KOPT-K1 (cell line): ENCODE results near the gene SLC17A7.

Experiments
- H3K27ac ChIP-seq: fragments of 200-600 bp; sonication (generic); 2 replicates; pipeline ENCODE4 v1.5.1; 2016; ENCODE audit warnings: antibody characterized with exemption, mild to moderate bottlenecking, low read depth, low read length; ENCODE audit not compliant: poor library complexity, severe bottlenecking
- H3K36me3 ChIP-seq: fragments of 200-600 bp; sonication (generic); 2 replicates; pipeline ENCODE4 v1.5.1; 2017; ENCODE audit warnings: antibody characterized with exemption, mild to moderate bottlenecking, low read length, moderate library complexity; ENCODE audit not compliant: insufficient read depth
- H3K9me3 ChIP-seq: fragments of 200-600 bp; sonication (generic); 2 replicates; pipeline ENCODE4 v1.5.1; 2017; ENCODE audit warnings: antibody characterized with exemption, low read length, mild to moderate bottlenecking; ENCODE audit not compliant: insufficient read depth, poor library complexity, severe bottlenecking

SLC17A7 gene

DNA sequence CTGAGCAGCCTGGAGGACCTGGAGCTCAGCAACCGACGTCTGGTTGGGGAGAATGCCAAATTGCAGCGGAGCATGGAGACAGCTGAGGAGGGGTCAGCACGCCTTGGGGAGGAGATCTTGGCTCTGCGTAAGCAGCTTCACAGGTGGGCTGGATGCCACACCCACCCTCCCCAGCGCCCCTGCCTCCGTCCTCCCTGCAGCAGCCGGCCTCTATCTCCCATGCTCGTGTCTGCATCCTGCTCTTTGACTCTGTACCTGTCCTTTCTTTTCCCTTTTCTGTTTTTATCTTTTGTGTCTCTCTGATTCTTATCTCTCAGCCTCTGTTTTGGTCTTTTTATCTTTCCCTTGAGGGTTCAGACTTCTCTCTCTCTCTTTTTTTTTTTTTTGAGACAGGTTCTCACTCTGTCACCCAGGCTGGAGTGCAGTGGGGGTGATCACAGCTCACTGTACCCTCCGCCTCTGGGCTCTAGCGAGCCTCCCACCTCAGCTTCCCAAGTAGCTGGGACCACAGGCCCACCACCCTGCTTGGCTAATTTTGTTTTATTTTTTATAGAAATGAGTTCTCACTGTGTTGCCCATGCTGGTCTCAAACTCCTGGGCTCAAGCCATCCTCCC, 43.2 kb downstream of the SLC17A7 start:
- Histone ChIP-seq H3K27ac (no peak overlapping the region), H3K36me3 (no peaks in the 10 kb centered on the region), H3K9me3 (no peaks in the 10 kb centered on the region)

DNA sequence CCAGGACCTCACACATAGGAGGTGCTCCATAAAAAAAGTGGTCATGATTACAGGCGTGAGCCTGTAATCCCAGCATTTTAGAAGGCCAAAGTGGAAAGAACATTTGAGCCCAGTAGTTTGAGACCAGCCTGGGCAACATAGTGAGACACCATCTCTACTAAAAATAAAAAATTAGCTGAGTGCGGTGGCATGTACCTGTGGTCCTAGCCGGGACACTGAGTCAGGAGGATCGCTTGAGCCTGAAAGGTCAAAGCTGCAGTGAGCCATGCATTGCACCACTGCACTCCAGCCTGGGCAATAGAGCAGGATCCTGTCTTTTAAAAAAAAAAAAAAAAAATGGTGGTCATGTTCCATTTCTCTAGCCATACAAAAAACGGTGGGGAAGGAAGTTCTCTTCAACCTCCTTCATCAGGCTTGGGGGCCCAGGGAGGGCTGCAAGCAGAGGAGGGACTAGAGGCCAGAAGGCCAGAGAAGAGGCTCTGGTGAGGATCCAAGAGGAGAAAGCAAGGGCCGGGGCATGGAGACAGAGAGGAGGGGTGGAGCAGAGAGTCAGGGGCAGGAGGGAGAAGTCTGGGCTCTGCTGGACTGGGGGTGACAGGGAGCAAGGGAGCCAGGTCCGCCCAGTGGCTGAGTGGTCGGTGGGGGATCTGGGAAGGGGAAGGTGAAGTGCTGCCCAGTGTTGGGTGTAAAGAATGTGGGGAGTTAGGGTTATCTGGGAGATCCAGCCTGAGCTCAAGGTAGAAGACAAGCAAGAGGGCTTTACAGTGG, 44.4 kb downstream of the SLC17A7 start:
- Histone ChIP-seq H3K27ac (no peak overlapping the region), H3K36me3 (no peaks in the 10 kb centered on the region), H3K9me3 (no peaks in the 10 kb centered on the region)

DNA sequence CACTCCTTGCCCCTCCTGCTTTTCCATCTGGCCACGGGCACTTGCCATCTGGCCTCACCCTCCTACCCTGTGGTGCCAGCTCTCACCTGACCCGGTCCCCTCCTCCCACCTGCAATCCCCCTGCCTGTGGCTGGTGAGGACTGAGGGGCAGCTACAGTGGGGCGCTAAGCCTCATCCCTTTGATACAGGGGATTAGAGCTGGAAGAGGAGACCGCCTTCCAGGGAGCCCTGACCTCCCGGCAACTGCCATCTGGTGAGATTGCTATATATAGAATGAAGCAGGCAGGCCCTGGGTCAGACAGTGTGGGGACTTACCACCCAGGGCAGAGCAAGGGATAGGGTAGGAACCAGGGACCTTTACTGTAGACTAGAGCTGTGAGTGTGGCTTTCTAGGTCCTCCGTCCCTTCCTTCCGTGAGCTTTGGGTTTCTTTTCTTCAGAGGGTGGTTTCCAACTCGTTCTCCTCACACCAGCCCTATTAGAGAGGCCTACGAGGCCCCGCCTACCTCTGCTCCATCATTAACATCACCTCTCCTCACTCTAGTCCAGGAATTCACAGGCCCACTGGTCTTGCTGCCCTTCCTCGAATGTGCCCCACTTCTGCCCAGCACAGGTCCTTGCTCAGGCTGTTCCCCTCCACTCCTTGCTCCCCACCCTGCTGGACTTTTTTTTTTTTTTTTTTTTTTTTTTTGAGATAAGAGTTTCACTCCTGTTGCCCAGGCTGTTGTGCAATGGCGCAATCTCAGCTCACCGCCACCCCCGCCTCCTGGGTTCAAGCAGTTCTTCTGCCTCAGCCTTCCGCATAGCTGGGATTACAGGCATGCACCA, 45.5 kb downstream of the SLC17A7 start:
- no peaks in the 10 kb centered on the region for H3K36me3 ChIP-seq
- no peaks in the 10 kb centered on the region for H3K9me3 ChIP-seq

DNA sequence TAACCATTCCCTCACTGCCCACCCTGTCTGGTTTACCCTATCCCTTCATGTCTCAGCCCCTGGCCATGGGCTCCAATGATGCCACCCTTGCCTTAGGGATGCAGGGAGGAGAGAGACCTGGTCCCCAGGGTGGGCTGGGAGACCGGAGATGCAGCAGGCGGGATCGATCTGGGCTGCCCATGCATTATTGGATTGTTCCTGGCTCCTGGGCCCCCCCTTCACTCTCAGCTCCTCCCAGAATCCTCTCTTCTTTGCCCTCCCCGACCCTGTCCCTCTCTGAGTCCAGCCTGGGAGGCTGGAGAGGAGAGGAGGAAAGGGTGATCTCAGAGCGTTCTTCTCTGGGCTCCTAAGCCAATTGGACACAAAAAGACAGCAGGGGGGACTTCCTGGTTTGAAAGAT, 47.4 kb downstream of the SLC17A7 start:
- H3K36me3 ChIP-seq, result no peaks in the 10 kb centered on the region
- no peak overlapping the region for H3K27ac ChIP-seq
- H3K9me3 ChIP-seq, result no peaks in the 10 kb centered on the region

More for the DNA sequence above, 45.5 kb downstream of the SLC17A7 start:
- no peak overlapping the region for H3K27ac ChIP-seq

DNA sequence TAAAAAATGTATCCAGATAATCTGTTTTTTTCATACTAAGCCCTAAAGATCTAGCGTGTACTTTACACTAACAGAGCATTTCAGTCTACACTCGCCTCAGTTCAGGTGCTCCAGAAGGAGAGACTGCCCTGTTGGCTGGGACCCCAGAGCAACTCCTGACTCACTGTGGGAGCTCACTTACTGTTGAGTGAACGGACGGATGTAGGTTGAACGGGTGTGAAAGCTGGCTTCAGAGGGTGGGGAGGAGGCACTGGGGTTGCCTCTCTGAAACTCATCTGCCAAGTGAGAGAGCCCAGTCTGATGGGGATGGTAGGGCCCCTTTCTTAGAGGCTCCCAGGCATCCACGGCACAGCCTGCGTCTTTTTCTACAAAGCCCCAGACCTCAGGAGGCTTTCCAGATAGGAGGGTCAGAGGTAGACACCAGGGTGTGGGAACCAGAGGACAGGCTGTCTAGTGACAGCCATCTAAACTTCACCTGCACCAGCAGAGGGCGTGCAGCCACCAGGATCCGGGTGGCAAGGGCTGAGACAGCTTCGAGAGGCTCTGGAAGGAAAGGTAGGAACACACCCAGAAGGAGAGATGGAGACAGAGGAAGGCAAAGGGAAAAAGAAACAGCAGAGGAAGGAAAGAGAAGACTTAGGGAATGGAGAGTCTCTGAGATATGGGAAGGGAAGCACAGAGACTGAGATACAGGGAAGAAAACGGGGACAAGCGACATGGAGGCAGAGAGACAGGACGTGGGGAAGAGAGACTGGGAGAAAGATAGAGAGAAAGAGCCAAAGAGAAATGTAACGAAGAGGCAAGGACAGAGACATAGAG, 49.5 kb downstream of the SLC17A7 start:
- Histone ChIP-seq H3K36me3 (no peaks in the 10 kb centered on the region), H3K9me3 (no peaks in the 10 kb centered on the region), H3K27ac (no peak overlapping the region)

DNA sequence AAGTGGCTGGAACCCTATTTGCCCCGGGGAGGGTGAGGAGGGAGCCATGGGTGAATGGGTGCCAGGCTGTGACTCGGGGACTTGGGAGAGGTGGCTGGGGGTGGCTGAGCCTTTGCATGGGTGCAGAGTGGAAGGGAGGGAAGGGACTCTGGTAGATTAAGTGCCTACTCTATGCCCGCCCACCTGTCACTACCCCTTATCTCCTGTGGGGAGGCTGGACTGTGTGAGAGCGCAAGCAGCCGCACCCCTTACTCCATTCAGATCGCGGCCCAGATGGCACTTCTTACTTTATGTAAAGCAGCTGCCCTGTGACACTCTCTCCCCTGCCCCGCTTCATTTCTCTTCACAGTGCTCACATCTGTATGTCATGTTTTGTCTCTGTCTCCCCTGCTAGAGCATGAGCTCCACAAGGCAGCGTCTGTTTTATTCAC, 50.4 kb downstream of the SLC17A7 start:
- Histone ChIP-seq H3K9me3 (no peaks in the 10 kb centered on the region), H3K36me3 (no peaks in the 10 kb centered on the region), H3K27ac (no peak overlapping the region)

DNA sequence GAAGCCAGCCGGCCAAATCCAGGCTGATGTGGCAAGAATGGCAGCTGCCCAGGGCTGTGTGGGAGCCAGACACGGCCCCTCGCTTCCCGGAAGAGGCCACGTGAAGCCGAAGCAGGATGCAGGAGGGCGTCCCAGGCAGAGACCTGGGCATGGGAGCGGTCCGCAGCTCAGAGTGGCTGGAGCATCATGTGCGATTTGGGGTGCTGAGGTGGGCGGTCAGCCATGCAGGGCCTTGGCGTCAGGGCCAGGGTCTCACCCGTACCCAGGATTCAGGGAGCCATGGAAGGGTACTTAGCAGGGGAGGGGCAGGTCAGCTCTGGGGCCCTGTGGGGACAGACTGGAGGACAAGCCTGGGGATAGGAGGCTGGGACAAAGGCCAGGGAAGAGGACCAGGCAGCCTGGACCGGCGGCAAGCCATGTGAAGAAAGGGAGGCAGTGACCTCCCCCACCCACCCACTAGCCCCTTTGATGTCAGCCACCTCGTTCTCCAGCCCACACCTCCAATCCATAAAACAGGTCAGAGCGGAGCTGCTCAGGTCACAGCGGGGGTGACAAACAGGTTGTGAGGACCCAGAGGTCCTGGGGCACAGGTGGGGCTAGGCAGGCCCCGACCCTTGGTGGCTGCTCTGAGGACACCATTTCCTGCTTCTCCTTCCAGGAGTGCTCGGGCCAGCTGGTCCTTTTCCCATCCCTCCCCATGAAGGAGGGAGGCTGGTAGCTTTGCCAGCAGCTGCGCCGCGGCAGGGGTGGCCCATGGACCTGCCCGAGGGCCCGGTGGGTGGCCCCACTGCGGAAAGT, 51.0 kb downstream of the SLC17A7 start:
- H3K36me3 ChIP-seq, result no peaks in the 10 kb centered on the region
- H3K9me3 ChIP-seq, result no peaks in the 10 kb centered on the region
- H3K27ac ChIP-seq, result no peak overlapping the region

DNA sequence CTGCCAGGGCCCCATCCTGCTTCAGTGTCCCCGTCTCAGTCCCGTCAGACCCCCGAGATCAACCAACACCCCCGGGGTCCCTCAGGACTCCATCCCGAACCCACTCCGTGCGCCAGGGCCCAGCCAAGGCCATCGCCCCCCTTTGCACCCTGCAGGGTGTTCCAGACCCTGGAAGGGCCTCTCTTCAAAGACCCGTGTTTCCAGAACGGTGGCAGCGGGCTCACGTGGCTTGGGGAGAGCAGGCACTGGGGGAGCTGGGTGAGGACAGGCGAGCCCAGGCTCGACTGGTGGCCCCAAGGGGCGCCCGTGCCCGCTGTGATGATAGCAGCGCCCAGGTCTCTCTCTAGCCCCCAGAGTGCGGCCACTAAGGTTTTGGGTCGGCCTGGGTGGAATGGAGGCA, 51.9 kb downstream of the SLC17A7 start:
- no peaks in the 10 kb centered on the region for H3K9me3 ChIP-seq
- no peaks in the 10 kb centered on the region for H3K36me3 ChIP-seq
- H3K27ac ChIP-seq, result no peak overlapping the region

DNA sequence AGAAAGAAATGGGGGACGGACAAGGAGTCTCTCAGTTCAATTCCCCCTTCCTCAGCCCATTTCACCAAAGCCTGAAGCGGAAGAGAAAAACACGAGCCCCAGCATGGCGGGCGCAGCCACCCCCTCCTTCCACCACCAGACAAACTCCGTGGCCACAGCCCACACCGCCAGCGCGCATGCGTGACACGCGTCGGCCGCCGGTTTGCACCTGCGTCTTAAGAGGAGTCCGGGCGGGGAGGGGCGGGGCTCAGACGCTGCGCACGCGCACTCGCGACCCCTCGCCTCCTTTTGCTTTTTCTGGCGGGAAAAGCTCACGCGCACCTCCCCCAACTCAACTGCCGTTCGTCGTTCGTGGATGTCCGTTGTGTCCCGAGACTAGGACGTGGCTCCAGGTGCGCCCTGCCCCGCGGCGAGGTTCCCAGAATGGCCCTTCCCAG, 53.4 kb downstream of the SLC17A7 start, which contains the start of gene KASH5:
Gene KASH5 (plus strand): TSS at position 314 of the 437 bp plus-strand sequence. CDS start 2,635 bp downstream, outside the sequence.
- peaks cover 6% of the 10 kb centered on the region for H3K9me3 ChIP-seq
- H3K36me3 ChIP-seq, result no peaks in the 10 kb centered on the region
- no peak within 1 kb of the TSS for H3K27ac ChIP-seq

DNA sequence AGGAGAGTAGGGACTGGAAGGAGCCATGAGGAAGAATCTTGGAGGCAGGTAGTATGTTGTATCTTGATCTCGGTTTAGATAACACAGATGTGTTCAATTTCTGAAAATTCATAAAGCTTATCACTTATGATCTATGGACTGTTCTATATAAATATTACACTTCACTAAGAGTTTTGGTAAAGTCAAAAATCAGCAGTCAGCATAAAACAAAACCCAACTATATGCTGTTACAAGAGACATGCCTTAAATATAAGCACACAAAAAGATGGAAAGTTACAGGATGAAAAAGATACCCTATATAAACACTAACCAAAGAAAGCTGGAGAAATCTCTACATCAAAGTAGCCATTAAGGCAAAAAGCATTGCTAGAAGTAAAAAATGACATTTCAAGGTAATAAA, 57.7 kb downstream of the SLC17A7 start:
- H3K27ac ChIP-seq, result no peak overlapping the region
- H3K9me3 ChIP-seq, result peaks cover 18% of the 10 kb centered on the region
- H3K36me3 ChIP-seq, result no peaks in the 10 kb centered on the region

DNA sequence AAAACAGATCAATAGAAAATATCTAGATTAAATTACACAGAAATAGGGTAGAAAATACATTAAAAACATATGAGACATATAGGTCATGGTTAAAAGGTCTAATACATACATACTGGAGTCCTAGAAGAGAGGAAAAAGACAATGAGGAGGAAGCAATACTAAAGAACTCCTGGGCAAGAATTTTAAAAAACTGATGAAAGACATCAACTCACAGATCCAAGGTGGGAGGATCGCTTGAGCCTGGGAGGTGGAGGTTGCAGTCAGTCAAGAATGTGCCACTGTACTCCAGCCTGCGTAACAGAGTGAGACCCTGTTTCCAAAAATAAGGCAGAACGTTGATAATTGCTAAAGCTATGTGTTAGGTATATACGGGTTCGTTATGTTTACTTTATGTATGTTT, 58.7 kb downstream of the SLC17A7 start:
- Histone ChIP-seq H3K36me3 (no peaks in the 10 kb centered on the region), H3K27ac (no peak overlapping the region), H3K9me3 (peaks cover 18% of the 10 kb centered on the region)

DNA sequence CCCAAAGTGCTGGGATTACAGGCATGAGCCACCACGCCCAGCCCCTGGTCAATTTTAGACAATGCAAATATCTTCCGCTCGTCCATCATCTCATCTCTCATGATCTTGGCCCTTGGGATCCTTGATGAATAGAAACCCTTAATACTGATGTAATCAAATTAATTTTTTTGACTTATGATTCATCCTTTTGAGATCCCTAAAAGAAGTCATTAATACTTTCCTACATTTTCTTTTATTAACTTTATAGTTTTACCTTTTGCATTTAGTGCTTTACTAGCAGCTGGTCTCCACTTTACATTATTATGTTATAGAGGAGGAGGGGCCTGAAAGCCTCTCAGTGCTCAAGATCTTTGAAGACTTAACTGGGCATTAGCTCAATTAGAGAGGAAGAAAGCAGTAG, 60.9 kb downstream of the SLC17A7 start:
- Histone ChIP-seq H3K9me3 (peaks cover 18% of the 10 kb centered on the region), H3K36me3 (no peaks in the 10 kb centered on the region), H3K27ac (no peak overlapping the region)
